Liver (tissue), 9 donors: ENCODE data around the gene NFATC1. TPM values are rescaled to one million over a fixed set of nuclear protein-coding genes. Genes with fewer than 3 reads are reported as not detected.

Source experiments
- DNase-seq: peaks from one replicate; pipeline ENCODE4 v3.0.0-alpha.2; 2017; ENCODE audit warnings: low spot score
- H3K27ac ChIP-seq, 2 donors: one replicate each; pipeline ENCODE4 v1.7.0; 2013; ENCODE audit warnings: inconsistent platforms in 2 of 2, low read length in 2 of 2, control low read depth in 1 of 2, low read depth in 1 of 2, mild to moderate bottlenecking in 1 of 2
- H3K27me3 ChIP-seq, 4 donors: one replicate each; pipeline versions ENCODE4 v1.6.1 to v1.7.0; 2013; ENCODE audit warnings: low read length in 3 of 4, inconsistent platforms in 1 of 4, mild to moderate bottlenecking in 1 of 4, moderate library complexity in 1 of 4; ENCODE audit not compliant: control insufficient read depth in 4 of 4, insufficient read depth in 4 of 4
- H3K36me3 ChIP-seq, 4 donors: one replicate each; pipeline versions ENCODE4 v1.6.1 to v1.7.0; 2013; ENCODE audit warnings: low read length in 3 of 4, mild to moderate bottlenecking in 3 of 4, low read depth in 1 of 4, moderate library complexity in 1 of 4; ENCODE audit not compliant: control insufficient read depth in 4 of 4, insufficient read depth in 3 of 4
- H3K4me1 ChIP-seq, 4 donors: one replicate each; pipeline versions ENCODE4 v1.6.1 to v1.7.0; 2013; ENCODE audit warnings: low read length in 3 of 4, mild to moderate bottlenecking in 3 of 4, moderate library complexity in 1 of 4; ENCODE audit not compliant: control insufficient read depth in 4 of 4, insufficient read depth in 4 of 4
- H3K4me3 ChIP-seq, 3 donors: one replicate each; pipeline versions ENCODE4 v1.6.1 to v1.7.0; 2013; ENCODE audit warnings: low read length in 3 of 3, control low read depth in 1 of 3, low read depth in 1 of 3, mild to moderate bottlenecking in 1 of 3
- H3K9ac ChIP-seq, 2 donors: one replicate each; pipeline ENCODE4 v1.7.0; 2013; ENCODE audit warnings: low read length in 2 of 2, mild to moderate bottlenecking in 2 of 2, moderate library complexity in 2 of 2, control low read depth in 1 of 2, low read depth in 1 of 2
- H3K9me3 ChIP-seq, 4 donors: one replicate each; pipeline versions ENCODE4 v1.6.1 to v1.7.0; 2013; ENCODE audit warnings: low read length in 3 of 4; ENCODE audit not compliant: control insufficient read depth in 4 of 4
- ATF3 ChIP-seq: IDR thresholded peaks from 2 replicates; pipeline ENCODE4 v1.6.1; 2016; ENCODE audit warnings: antibody characterized with exemption
- CTCF ChIP-seq: fragments of 150-350 bp; IDR thresholded peaks from 2 replicates; pipeline ENCODE4 v1.5.1; 2017; ENCODE audit warnings: improper control_type of control experiment, low read depth, low read length; ENCODE audit not compliant: missing input control
- EGR1 ChIP-seq, 2 donors: IDR thresholded peaks; 2 replicates each; pipeline ENCODE4 v1.6.1; 2016 to 2018; ENCODE audit warnings: antibody characterized with exemption in 2 of 2, low read depth in 2 of 2
- FOXA1 ChIP-seq: IDR thresholded peaks from 2 replicates; pipeline ENCODE4 v1.6.1; 2016; ENCODE audit warnings: antibody characterized with exemption
- FOXA2 ChIP-seq: IDR thresholded peaks from 2 replicates; pipeline ENCODE4 v1.6.1; 2016; ENCODE audit warnings: antibody characterized with exemption
- GABPA ChIP-seq, 2 donors: IDR thresholded peaks in 1 of 2; conservative IDR thresholded peaks in 1 of 2; 2 replicates each; pipeline ENCODE4 v1.6.1; 2016; ENCODE audit warnings: antibody characterized with exemption in 2 of 2, mild to moderate bottlenecking in 1 of 2, moderate library complexity in 1 of 2
- HNF4G ChIP-seq: IDR thresholded peaks from 2 replicates; pipeline ENCODE4 v1.6.1; 2016; ENCODE audit warnings: antibody characterized with exemption
- JUND ChIP-seq, 2 donors: IDR thresholded peaks; 2 replicates each; pipeline ENCODE4 v1.6.1; 2016; ENCODE audit warnings: antibody characterized with exemption in 2 of 2
- MAX ChIP-seq: IDR thresholded peaks from 2 replicates; pipeline ENCODE4 v1.6.1; 2016; ENCODE audit warnings: antibody characterized with exemption
- NR2F2 ChIP-seq: IDR thresholded peaks from 2 replicates; pipeline ENCODE4 v1.6.1; 2016; ENCODE audit warnings: antibody characterized with exemption
- RAD21 ChIP-seq, 2 donors: IDR thresholded peaks; 2 replicates each; pipeline ENCODE4 v1.6.1; 2016; ENCODE audit warnings: antibody characterized with exemption in 2 of 2, mild to moderate bottlenecking in 2 of 2
- RXRA ChIP-seq, 2 donors: IDR thresholded peaks; 2 replicates each; pipeline ENCODE4 v1.6.1; 2017 to 2018; ENCODE audit warnings: antibody characterized with exemption in 2 of 2, mild to moderate bottlenecking in 1 of 2
- SP1 ChIP-seq: IDR thresholded peaks from 2 replicates; pipeline ENCODE4 v1.6.1; 2018; ENCODE audit warnings: antibody characterized with exemption, mild to moderate bottlenecking
- TAF1 ChIP-seq: conservative IDR thresholded peaks from 2 replicates; pipeline ENCODE4 v1.6.1; 2016; ENCODE audit warnings: antibody characterized with exemption, mild to moderate bottlenecking
- ZBTB33 ChIP-seq: IDR thresholded peaks from 2 replicates; pipeline ENCODE4 v1.6.1; 2016; ENCODE audit warnings: antibody characterized with exemption
- WGBS: extraction: QIAGEN DNeasy Blood & Tissue Kit; methylation state at CpG from one replicate; pipeline ENCODE4 v1.1.7; 2013; 5-methylcytosine and 5-hydroxymethylcytosine counted together
- polyA plus RNA-seq, 2 donors: library from polyadenylated mRNA; stranded (reverse) in 1 of 2; unstranded in 1 of 2; fragments of 200-250 nt in 1 of 2; fragments of >200 nt in 1 of 2; fragmentation: Nextera tagmentation in 1 of 2; extraction: Ambion mirVana in 1 of 2; gene quantifications; one replicate each; pipeline versions ENCODE4 v1.2.1 to v1.2.3, GENCODE V29; 2013 to 2015
- total RNA-seq, 2 donors: library from RNA; depleted of rRNA; stranded (reverse); fragments of >200 nt; gene quantifications; one replicate each; pipeline ENCODE4 v1.2.3, GENCODE V29; 2014
- donor health status: healthy.
- donor health status: healthy.
- donor health status: healthy.
- donor health status: healthy.
- donor health status: healthy.

Gene NFATC1
- total and polyA plus RNA-seq, 4 donors = 0.57 to 2.2 (median 1.3) TPM

GRCh38 chr18:79448621-79449020 lies 52.9 kb downstream of the NFATC1 start (continued):
- TF ChIP-seq HNF4G (no peak), FOXA1 (no peak), MAX (no peak), ZBTB33 (no peak), RXRA (IDR thresholded peaks at IDR 0.05) (no peak), FOXA2 (no peak), JUND (IDR thresholded peaks at IDR 0.05) (no peak)

- TF ChIP-seq MAX (no peak), JUND (IDR thresholded peaks at IDR 0.05) (no peak), EGR1 (IDR thresholded peaks at IDR 0.05; ENCODE audit: low read depth in 2 of 2) (no peak), FOXA2 (no peak), GABPA (IDR thresholded peaks at IDR 0.05 in 1 of 2, conservative IDR thresholded peaks at IDR 0.05 in 1 of 2) (no peak), TAF1 (no peak), CTCF (no peak), RXRA (IDR thresholded peaks at IDR 0.05) (no peak), RAD21 (IDR thresholded peaks at IDR 0.05) (no peak), HNF4G (no peak), ATF3 (no peak), FOXA1 (no peak), ZBTB33 (no peak), SP1 (no peak), NR2F2 (no peak)
- WGBS = 91% methylated on average over 35 of the region's 35 CpGs
- H3K9me3 ChIP-seq = no peaks in the 10 kb centered on the region
Measured at GRCh38 chr18:79449551-79450288, 54.0 kb downstream of the NFATC1 start.

More at GRCh38 chr18:79449551-79450288, 54.0 kb downstream of the NFATC1 start:
- DNase-seq = no peak
- H3K9ac ChIP-seq = no peak overlapping the region
- peaks cover 0 to 5% (median 2%) of the 10 kb centered on the region in 4 donors for H3K36me3 ChIP-seq
- no peaks in the 10 kb centered on the region for H3K27me3 ChIP-seq
- no peaks in the 10 kb centered on the region for H3K4me1 ChIP-seq
- H3K27ac ChIP-seq = no peak overlapping the region
- no peak overlapping the region for H3K4me3 ChIP-seq
